ENCODE data around the gene PRKCE. TPM values are rescaled to one million over a fixed set of nuclear protein-coding genes. Genes with fewer than 3 reads are reported as not detected.
"Not testable (repeated sequence)": the region's sequence is repeated elsewhere in the genome, so short reads cannot be mapped to it uniquely, and the experiment has no call there.

PRKCE gene
- total RNA-seq, 1 donor from 2014 or later = 4.6 TPM

DNA sequence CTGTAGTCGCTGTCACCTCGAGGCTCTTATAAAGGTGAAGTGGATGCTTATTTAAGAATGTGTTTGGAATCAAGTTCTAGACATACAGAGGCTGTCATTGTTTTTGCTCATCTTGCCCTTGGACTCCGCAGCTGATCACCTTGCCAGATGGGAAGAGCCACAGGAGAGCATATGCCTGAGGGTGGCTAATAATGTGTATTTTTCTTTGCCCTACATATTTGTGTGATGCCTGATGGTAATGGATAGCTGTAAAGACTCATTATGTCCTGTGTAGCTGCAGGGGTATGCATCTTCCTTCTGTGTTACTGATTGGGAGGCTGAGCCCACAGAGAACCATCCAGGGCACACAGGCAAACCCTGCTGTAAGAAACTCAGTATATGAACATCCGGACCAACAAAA, 61.7 kb downstream of the PRKCE start:
- no peak overlapping the region for H3K4me3 ChIP-seq
- H3K4me1 ChIP-seq = no peaks in the 10 kb centered on the region
- no peaks in the 10 kb centered on the region for H3K27me3 ChIP-seq
- intact Hi-C loops (cut with DNase I) = no loop called here
- TF ChIP-seq, protein P1, sequence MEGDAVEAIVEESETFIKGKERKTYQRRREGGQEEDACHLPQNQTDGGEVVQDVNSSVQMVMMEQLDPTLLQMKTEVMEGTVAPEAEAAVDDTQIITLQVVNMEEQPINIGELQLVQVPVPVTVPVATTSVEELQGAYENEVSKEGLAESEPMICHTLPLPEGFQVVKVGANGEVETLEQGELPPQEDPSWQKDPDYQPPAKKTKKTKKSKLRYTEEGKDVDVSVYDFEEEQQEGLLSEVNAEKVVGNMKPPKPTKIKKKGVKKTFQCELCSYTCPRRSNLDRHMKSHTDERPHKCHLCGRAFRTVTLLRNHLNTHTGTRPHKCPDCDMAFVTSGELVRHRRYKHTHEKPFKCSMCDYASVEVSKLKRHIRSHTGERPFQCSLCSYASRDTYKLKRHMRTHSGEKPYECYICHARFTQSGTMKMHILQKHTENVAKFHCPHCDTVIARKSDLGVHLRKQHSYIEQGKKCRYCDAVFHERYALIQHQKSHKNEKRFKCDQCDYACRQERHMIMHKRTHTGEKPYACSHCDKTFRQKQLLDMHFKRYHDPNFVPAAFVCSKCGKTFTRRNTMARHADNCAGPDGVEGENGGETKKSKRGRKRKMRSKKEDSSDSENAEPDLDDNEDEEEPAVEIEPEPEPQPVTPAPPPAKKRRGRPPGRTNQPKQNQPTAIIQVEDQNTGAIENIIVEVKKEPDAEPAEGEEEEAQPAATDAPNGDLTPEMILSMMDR (IDR thresholded peaks at IDR 0.05) = no peak
- no peak for DNase-seq (ENCODE audit: low spot score in 2 of 2)
- H3K36me3 ChIP-seq = no peaks in the 10 kb centered on the region
- H3K9me3 ChIP-seq = no peaks in the 10 kb centered on the region
- H3K27ac ChIP-seq = no peak overlapping the region

DNA sequence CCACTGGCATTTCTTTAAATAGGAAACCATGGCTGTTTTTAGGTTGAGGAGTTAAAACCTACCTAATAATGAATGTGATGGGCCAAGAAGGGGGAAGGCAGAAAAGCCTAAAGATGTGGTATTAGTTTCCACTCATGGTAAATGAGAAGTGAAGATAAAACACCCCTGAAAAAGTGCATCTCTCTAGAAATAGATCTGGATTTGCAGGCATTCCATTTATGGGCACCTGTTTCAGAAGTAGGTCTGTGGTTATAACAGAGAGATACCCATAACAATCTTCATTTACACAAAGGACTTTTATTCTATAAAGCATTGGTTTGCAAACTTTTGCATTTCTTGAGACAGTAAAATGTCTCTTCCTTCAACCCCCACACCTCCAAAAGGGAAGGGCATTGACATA, 62.1 kb downstream of the PRKCE start:
- Histone ChIP-seq H3K36me3 (no peaks in the 10 kb centered on the region), H3K4me3 (no peak overlapping the region), H3K4me1 (no peaks in the 10 kb centered on the region), H3K9me3 (no peaks in the 10 kb centered on the region), H3K27me3 (no peaks in the 10 kb centered on the region), H3K27ac (no peak overlapping the region)
- no peak for DNase-seq (ENCODE audit: low spot score in 2 of 2)
- TF ChIP-seq, protein P1 (IDR thresholded peaks at IDR 0.05) = no peak
- intact Hi-C loops (cut with DNase I) = no loop called here

GRCh38 chr2:45714679-45715078, 63.2 kb downstream of the PRKCE start:
- no peak for DNase-seq (ENCODE audit: low spot score in 2 of 2)
- H3K4me3 ChIP-seq = no peak overlapping the region
- H3K27ac ChIP-seq = no peak overlapping the region
- H3K36me3 ChIP-seq = no peaks in the 10 kb centered on the region
- intact Hi-C loops (cut with DNase I) = no loop called here
- TF ChIP-seq, protein P1 (IDR thresholded peaks at IDR 0.05) = no peak
- H3K27me3 ChIP-seq = no peaks in the 10 kb centered on the region
- H3K4me1 ChIP-seq = no peaks in the 10 kb centered on the region
- no peaks in the 10 kb centered on the region for H3K9me3 ChIP-seq

GRCh38 chr2:45715601-45716379, 64.3 kb downstream of the PRKCE start:
- DNase-seq (ENCODE audit: low spot score in 2 of 2) = no peak
- Histone ChIP-seq H3K4me3 (no peak overlapping the region), H3K4me1 (no peaks in the 10 kb centered on the region), H3K27ac (no peak overlapping the region), H3K9me3 (no peaks in the 10 kb centered on the region), H3K27me3 (no peaks in the 10 kb centered on the region), H3K36me3 (no peaks in the 10 kb centered on the region)
- TF ChIP-seq, protein P1 (IDR thresholded peaks at IDR 0.05) = no peak
- intact Hi-C loops (cut with DNase I) = no loop called here

DNA sequence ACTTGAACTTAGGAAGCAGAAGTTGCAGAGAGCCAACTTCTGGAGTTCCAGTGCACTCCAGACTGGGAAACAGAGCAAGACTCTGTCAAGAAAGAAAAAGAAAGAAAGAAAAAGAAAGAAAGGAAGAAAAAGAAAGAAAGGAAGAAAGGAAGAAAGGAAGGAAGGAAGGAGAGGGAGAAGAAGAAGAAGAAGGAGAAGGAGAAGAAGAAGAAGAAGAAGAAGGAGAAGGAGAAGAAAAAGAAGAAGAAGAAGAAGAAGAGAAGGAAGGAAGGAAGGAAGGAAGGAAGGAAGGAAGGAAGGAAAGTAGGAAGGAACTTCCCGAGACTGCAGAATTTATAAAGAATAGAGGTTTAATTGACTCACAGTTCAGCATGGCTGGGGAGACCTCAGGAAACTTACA, 65.0 kb downstream of the PRKCE start:
- H3K27me3 ChIP-seq; H3K9me3 ChIP-seq; H3K4me3 ChIP-seq; H3K36me3 ChIP-seq; H3K4me1 ChIP-seq; DNase-seq (ENCODE audit: low spot score in 2 of 2); intact Hi-C loops (cut with DNase I); H3K27ac ChIP-seq: not testable (repeated sequence)

GRCh38 chr2:45716915-45717314, 65.4 kb downstream of the PRKCE start:
- H3K4me1 ChIP-seq = no peaks in the 10 kb centered on the region
- intact Hi-C loops (cut with DNase I) = no loop called here
- H3K27me3 ChIP-seq = no peaks in the 10 kb centered on the region
- no peaks in the 10 kb centered on the region for H3K36me3 ChIP-seq
- no peak overlapping the region for H3K27ac ChIP-seq
- H3K4me3 ChIP-seq = no peak overlapping the region
- DNase-seq (ENCODE audit: low spot score in 2 of 2) = no peak
- no peaks in the 10 kb centered on the region for H3K9me3 ChIP-seq
- TF ChIP-seq, protein P1 (IDR thresholded peaks at IDR 0.05) = no peak

Data from ascending aorta (tissue), 2 donors.